Lower lobe of right lung (tissue), 2 donors: Measurements from ENCODE around the gene KCNRG. TPM values are rescaled to one million over a fixed set of nuclear protein-coding genes. Genes with fewer than 3 reads are reported as not detected.
"Not testable (repeated sequence)": the region's sequence is repeated elsewhere in the genome, so short reads cannot be mapped to it uniquely, and the experiment has no call there.

Experiments used
- ATAC-seq, 2 donors: fragments of 200-7000 bp; cut with Tn5 transposase; one replicate each; pipeline ENCODE4 v1.9.1; 2020 to 2022; ENCODE audit warnings: mild to moderate bottlenecking in 2 of 2, moderate library complexity in 2 of 2
- DNase-seq: peaks from one replicate; pipeline ENCODE4 v3.0.0-alpha.2; 2020
- H3K27ac ChIP-seq: fragments of 200-600 bp; one replicate; pipeline ENCODE4 v1.8.0; 2022
- H3K27me3 ChIP-seq: fragments of 200-600 bp; one replicate; pipeline ENCODE4 v1.8.0; 2022; ENCODE audit warnings: low read depth
- H3K36me3 ChIP-seq: fragments of 200-600 bp; one replicate; pipeline ENCODE4 v1.8.0; 2022; ENCODE audit warnings: mild to moderate bottlenecking
- H3K4me1 ChIP-seq: fragments of 200-600 bp; one replicate; pipeline ENCODE4 v1.8.0; 2022
- H3K4me3 ChIP-seq: fragments of 200-600 bp; one replicate; pipeline ENCODE4 v1.8.0; 2022; ENCODE audit warnings: mild to moderate bottlenecking
- H3K9me3 ChIP-seq: fragments of 200-600 bp; one replicate; pipeline ENCODE4 v1.8.0; 2022
- CTCF ChIP-seq: fragments of 200-600 bp; IDR thresholded peaks from one replicate; pipeline ENCODE4 v1.8.0; 2022; ENCODE audit warnings: antibody characterized with exemption, mild to moderate bottlenecking
- intact Hi-C: fragments of 100-400 bp; cut with DNase I; formaldehyde crosslinking; loops from one replicate; pipeline ENCODE4 v1.11.0; 2022
- total RNA-seq: library from RNA; stranded (reverse); fragmentation: NEBNext Ultra II Directional; extraction: Animal tissue kit (Norgen Biotek cat#: 25700); gene quantifications from one replicate; pipeline ENCODE4 v1.2.1, GENCODE V29; 2021
- donor health status: DM: no; HTN: yes; CAD: no; lungs with severe emphysema.

Gene KCNRG
- total RNA-seq, 1 donor from 2014 or later = 2.7 TPM

- H3K27ac ChIP-seq = no peak overlapping the region
- ATAC-seq (no peak), DNase-seq (no peak)
- no peaks in the 10 kb centered on the region for H3K27me3 ChIP-seq
- no peak overlapping the region for H3K4me3 ChIP-seq
- TF ChIP-seq CTCF = no peak
- H3K36me3 ChIP-seq = no peaks in the 10 kb centered on the region
- no peaks in the 10 kb centered on the region for H3K4me1 ChIP-seq
- no peaks in the 10 kb centered on the region for H3K9me3 ChIP-seq
- intact Hi-C loops = no loop called here
Measured at GRCh38 chr13:49977992-49978391, 37.3 kb upstream of the KCNRG start.

GRCh38 chr13:49980266-49980665, 35.0 kb upstream of the KCNRG start:
- Histone ChIP-seq H3K36me3 (no peaks in the 10 kb centered on the region), H3K4me1 (no peaks in the 10 kb centered on the region), H3K9me3 (no peaks in the 10 kb centered on the region), H3K27me3 (no peaks in the 10 kb centered on the region), H3K27ac (no peak overlapping the region), H3K4me3 (no peak overlapping the region)
- peak in 1 of 2 donors; percentile 28 for ATAC-seq
- no peak for TF ChIP-seq CTCF
- DNase-seq = no peak
- intact Hi-C loops = no loop called here

- peaks cover 9% of the 10 kb centered on the region for H3K36me3 ChIP-seq
- no peaks in the 10 kb centered on the region for H3K9me3 ChIP-seq
- H3K27me3 ChIP-seq = no peaks in the 10 kb centered on the region
- H3K4me3 ChIP-seq = no peak overlapping the region
- no peak for ATAC-seq
- no peak for TF ChIP-seq CTCF
- no peak for DNase-seq
- H3K4me1 ChIP-seq = no peaks in the 10 kb centered on the region
- intact Hi-C loops = no loop called here
- H3K27ac ChIP-seq = no peak overlapping the region
Measured at GRCh38 chr13:49985129-49985528, 30.1 kb upstream of the KCNRG start.

GRCh38 chr13:49986471-49986870, 28.8 kb upstream of the KCNRG start:
- intact Hi-C loops = no loop called here
- no peak for TF ChIP-seq CTCF
- no peak for DNase-seq

GRCh38 chr13:49990612-49991011, 24.6 kb upstream of the KCNRG start:
- intact Hi-C loops, DNase-seq, ATAC-seq, H3K4me3 ChIP-seq, H3K27ac ChIP-seq, H3K27me3 ChIP-seq, H3K36me3 ChIP-seq, H3K9me3 ChIP-seq, H3K4me1 ChIP-seq: not testable (repeated sequence)

More at GRCh38 chr13:49986471-49986870, 28.8 kb upstream of the KCNRG start:
- Histone ChIP-seq H3K4me1 (no peaks in the 10 kb centered on the region), H3K27ac (no peak overlapping the region), H3K4me3 (no peak overlapping the region), H3K9me3 (no peaks in the 10 kb centered on the region), H3K36me3 (peaks cover 9% of the 10 kb centered on the region), H3K27me3 (no peaks in the 10 kb centered on the region)
- ATAC-seq = no peak

- ATAC-seq (no peak), DNase-seq (no peak)
- H3K4me1 ChIP-seq = peaks cover 12% of the 10 kb centered on the region
- no peak overlapping the region for H3K27ac ChIP-seq
- H3K4me3 ChIP-seq = no peak overlapping the region
- no peaks in the 10 kb centered on the region for H3K27me3 ChIP-seq
- intact Hi-C loops = no loop called here
- no peaks in the 10 kb centered on the region for H3K9me3 ChIP-seq
- no peak for TF ChIP-seq CTCF
- H3K36me3 ChIP-seq = peaks cover 5% of the 10 kb centered on the region
Measured at GRCh38 chr13:49993111-49993510, 22.1 kb upstream of the KCNRG start.
